Measurements from ENCODE around the gene NFATC3. TPM values are rescaled to one million over a fixed set of nuclear protein-coding genes. Genes with fewer than 3 reads are reported as not detected.
A peak's percentile ranks its signal among the peaks of the same experiment; 100 is the strongest.

The NFATC3 gene
- polyA plus RNA-seq, 3 donors = 14.3 to 21.8 (median 15.8) TPM

DNA sequence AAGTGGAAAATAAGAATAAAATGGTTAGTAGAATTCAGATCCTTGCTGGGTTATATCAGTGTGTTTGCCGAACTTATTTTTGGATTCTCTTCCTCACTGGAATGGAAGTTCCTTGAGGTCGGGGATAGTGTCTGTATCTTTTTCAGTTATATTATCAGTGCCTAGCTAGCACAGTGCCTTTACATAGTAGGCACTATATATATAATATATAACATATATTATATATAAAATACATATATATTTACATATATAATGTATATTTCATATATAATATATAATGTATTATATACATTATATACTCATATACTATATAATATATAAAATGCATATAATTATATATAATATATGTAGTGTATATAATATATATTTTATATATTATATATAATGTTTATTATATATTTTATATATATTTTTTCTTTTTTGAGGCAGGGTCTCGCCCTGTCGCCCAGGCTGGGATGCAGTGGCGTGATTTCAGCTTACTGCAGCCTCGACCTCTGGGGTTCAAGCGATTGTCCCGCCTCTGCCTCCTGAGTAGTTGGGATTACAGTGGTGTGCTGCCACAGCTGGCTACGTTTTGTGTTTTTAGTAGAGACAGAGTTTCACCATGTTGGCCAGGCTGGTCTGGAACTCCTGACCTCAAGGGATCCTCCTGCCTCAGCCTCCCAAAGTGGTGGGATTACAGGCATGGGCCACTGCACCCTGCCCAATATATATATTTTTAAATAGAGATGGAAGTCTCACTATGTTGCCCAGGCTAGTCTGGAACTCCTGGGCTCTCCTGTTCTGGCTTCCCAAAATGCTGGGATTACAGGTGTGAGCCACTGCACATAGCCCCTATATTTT is 3.2 kb downstream of the NFATC3 start:
- peak overlapping the region in 1 of 7 donors; percentile 25 for H3K27ac Mint-ChIP-seq
- H3K79me2 ChIP-seq (ENCODE audit: insufficient read depth, low read length) = peaks cover 77% of the 10 kb centered on the region
- peaks cover 37 to 69% of the 10 kb centered on the region in 2 donors for H3K4me1 ChIP-seq (ENCODE audit: control insufficient read depth in 1 of 2, insufficient read depth in 2 of 2, low read length in 2 of 2)
- TF ChIP-seq, protein P1, sequence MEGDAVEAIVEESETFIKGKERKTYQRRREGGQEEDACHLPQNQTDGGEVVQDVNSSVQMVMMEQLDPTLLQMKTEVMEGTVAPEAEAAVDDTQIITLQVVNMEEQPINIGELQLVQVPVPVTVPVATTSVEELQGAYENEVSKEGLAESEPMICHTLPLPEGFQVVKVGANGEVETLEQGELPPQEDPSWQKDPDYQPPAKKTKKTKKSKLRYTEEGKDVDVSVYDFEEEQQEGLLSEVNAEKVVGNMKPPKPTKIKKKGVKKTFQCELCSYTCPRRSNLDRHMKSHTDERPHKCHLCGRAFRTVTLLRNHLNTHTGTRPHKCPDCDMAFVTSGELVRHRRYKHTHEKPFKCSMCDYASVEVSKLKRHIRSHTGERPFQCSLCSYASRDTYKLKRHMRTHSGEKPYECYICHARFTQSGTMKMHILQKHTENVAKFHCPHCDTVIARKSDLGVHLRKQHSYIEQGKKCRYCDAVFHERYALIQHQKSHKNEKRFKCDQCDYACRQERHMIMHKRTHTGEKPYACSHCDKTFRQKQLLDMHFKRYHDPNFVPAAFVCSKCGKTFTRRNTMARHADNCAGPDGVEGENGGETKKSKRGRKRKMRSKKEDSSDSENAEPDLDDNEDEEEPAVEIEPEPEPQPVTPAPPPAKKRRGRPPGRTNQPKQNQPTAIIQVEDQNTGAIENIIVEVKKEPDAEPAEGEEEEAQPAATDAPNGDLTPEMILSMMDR (IDR thresholded peaks at IDR 0.05) = no peak
- DNase-seq = no peak
- H3K4me1 Mint-ChIP-seq = peaks cover 63% of the 10 kb centered on the region
- H3K36me3 Mint-ChIP-seq = no peaks in the 10 kb centered on the region
- WGBS (ENCODE audit: insufficient coverage) = 96% methylated on average over 5 of the region's 9 CpGs
- no peaks in the 10 kb centered on the region for H3K9me3 ChIP-seq (replicated peaks in 1 of 2; ENCODE audit: control insufficient read depth in 1 of 2, insufficient read depth in 1 of 2, low read length in 2 of 2)
- peaks cover 75% of the 10 kb centered on the region for H4K20me1 ChIP-seq (ENCODE audit: insufficient read depth, low read length)
- no peaks in the 10 kb centered on the region for H3K27me3 Mint-ChIP-seq (ENCODE audit: low read depth in 3 of 3)
- intact Hi-C loops (cut with micrococcal nuclease) = loop anchor here (5.0 to 10.0 kb wide), 5 partner anchors 149 to 1564 kb away; partner anchors contain the start of genes ACD (in 1 of the 2), C16orf86 (in 1 of the 2), ENKD1 (in 1 of the 2) and ESRP2 (in 1 of the 2)
- H3K27ac ChIP-seq (ENCODE audit: low read depth in 1 of 2, low read length in 2 of 2) = no peak overlapping the region
- peak overlapping the region; percentile 22 for H3K4me2 ChIP-seq (replicated peaks; ENCODE audit: extremely low read depth, low read length, poor library complexity, severe bottlenecking)
- no peaks in the 10 kb centered on the region for H3K9me3 Mint-ChIP-seq
- H3K4me3 ChIP-seq (replicated peaks in 1 of 3; ENCODE audit: low read depth in 2 of 3, low read length in 3 of 3) = no peak overlapping the region
- H3K36me3 ChIP-seq (replicated peaks in 1 of 2; ENCODE audit: control insufficient read depth in 1 of 2, insufficient read depth in 2 of 2, low read length in 2 of 2) = no peaks in the 10 kb centered on the region
- H3K9ac ChIP-seq (ENCODE audit: insufficient read depth, low read length, poor library complexity, severe bottlenecking) = no peak overlapping the region
- H3K27me3 ChIP-seq (ENCODE audit: control insufficient read depth in 2 of 2, insufficient read depth in 2 of 2, low read length in 2 of 2) = no peaks in the 10 kb centered on the region
- H2AFZ ChIP-seq (ENCODE audit: insufficient read depth, low read depth, low read length, poor library complexity, severe bottlenecking) = no peak overlapping the region
- H3K4me3 Mint-ChIP-seq = no peak overlapping the region

- Histone ChIP-seq H2AFZ (ENCODE audit: insufficient read depth, low read depth, low read length, poor library complexity, severe bottlenecking) (no peak overlapping the region), H3K4me3 (replicated peaks in 1 of 3; ENCODE audit: low read depth in 2 of 3, low read length in 3 of 3) (no peak overlapping the region), H3K9ac (ENCODE audit: insufficient read depth, low read length, poor library complexity, severe bottlenecking) (no peak overlapping the region), H3K9me3 (replicated peaks in 1 of 2; ENCODE audit: control insufficient read depth in 1 of 2, insufficient read depth in 1 of 2, low read length in 2 of 2) (no peaks in the 10 kb centered on the region), H3K79me2 (ENCODE audit: insufficient read depth, low read length) (peaks cover 84% of the 10 kb centered on the region), H4K20me1 (ENCODE audit: insufficient read depth, low read length) (peaks cover 83% of the 10 kb centered on the region), H3K27ac (ENCODE audit: low read depth in 1 of 2, low read length in 2 of 2) (no peak overlapping the region), H3K36me3 (replicated peaks in 1 of 2; ENCODE audit: control insufficient read depth in 1 of 2, insufficient read depth in 2 of 2, low read length in 2 of 2) (no peaks in the 10 kb centered on the region), H3K4me2 (replicated peaks; ENCODE audit: extremely low read depth, low read length, poor library complexity, severe bottlenecking) (no peak overlapping the region), H3K4me1 (ENCODE audit: control insufficient read depth in 1 of 2, insufficient read depth in 2 of 2, low read length in 2 of 2) (peaks cover 32 to 65% of the 10 kb centered on the region in 2 donors), H3K27me3 (ENCODE audit: control insufficient read depth in 2 of 2, insufficient read depth in 2 of 2, low read length in 2 of 2) (no peaks in the 10 kb centered on the region)
- Mint-ChIP-seq H3K36me3 (no peaks in the 10 kb centered on the region), H3K9me3 (no peaks in the 10 kb centered on the region), H3K27me3 (ENCODE audit: low read depth in 3 of 3) (no peaks in the 10 kb centered on the region), H3K4me3 (no peak overlapping the region), H3K4me1 (peaks cover 60% of the 10 kb centered on the region), H3K27ac (peak overlapping the region in 1 of 7 donors; percentile 8)
- no peak for DNase-seq
- no CpG with 5 or more reads among the region's 4 CpGs for WGBS (ENCODE audit: insufficient coverage)
- TF ChIP-seq, protein P1 (IDR thresholded peaks at IDR 0.05) = no peak
- intact Hi-C loops (cut with micrococcal nuclease) = loop anchor here (5.0 to 10.0 kb wide), 5 partner anchors 148 to 1564 kb away; partner anchors contain the start of genes ACD (in 1 of the 2), C16orf86 (in 1 of the 2), ENKD1 (in 1 of the 2) and ESRP2 (in 1 of the 2)
These were observed 3.9 kb downstream of the NFATC3 start for GRCh38 chr16:68089067-68089466.

All from CD14-positive monocyte (primary cell).